K562 (cell line): Measurements from ENCODE around the gene PNPLA2. TPM values are rescaled to one million over a fixed set of nuclear protein-coding genes. Genes with fewer than 3 reads are reported as not detected.

Experiments
- FOXM1 ChIP-seq, 2 experiments: fragments of 450-650 bp in 1 of 2; sonication (generic) in 1 of 2; formaldehyde crosslinking in 1 of 2; IDR thresholded peaks; 2 replicates each; pipeline versions ENCODE4 v1.6.1 to v1.9.0; 2017 to 2022; ENCODE audit warnings: low read depth in 2 of 2, mild to moderate bottlenecking in 2 of 2, missing genetic modification reagents in 1 of 2, moderate library complexity in 1 of 2
- GABPB1 ChIP-seq: sonication (generic); formaldehyde crosslinking; IDR thresholded peaks from 2 replicates; pipeline ENCODE4 v1.8.0; 2022; ENCODE audit warnings: mild to moderate bottlenecking, missing genetic modification reagents
- HDAC1 ChIP-seq, 2 experiments: fragments of 450-650 bp; IDR thresholded peaks; 2 replicates each; pipeline ENCODE4 v1.6.1; 2016 to 2017; ENCODE audit warnings: inconsistent platforms in 1 of 2, mild to moderate bottlenecking in 1 of 2, moderate library complexity in 1 of 2
- HMGN3 ChIP-seq: IDR thresholded peaks from 2 replicates; pipeline ENCODE4 v1.6.1; 2011; ENCODE audit warnings: borderline replicate concordance, low read depth, mild to moderate bottlenecking, mixed read lengths, low read length; ENCODE audit not compliant: insufficient read length; ENCODE audit errors: extremely low read depth
- SNRNP70 ChIP-seq: fragments of 200-400 bp; formaldehyde crosslinking; optimal IDR thresholded peaks from 2 replicates; pipeline ENCODE3; 2017; ENCODE audit warnings: low read depth, low read length
- SP1 ChIP-seq: sonication (generic); formaldehyde crosslinking; IDR thresholded peaks from 2 replicates; pipeline ENCODE4 v1.8.1; 2022; ENCODE audit warnings: mild to moderate bottlenecking, missing genetic modification reagents
- TAL1 ChIP-seq: fragments of 450-650 bp; IDR thresholded peaks from 2 replicates; pipeline ENCODE4 v1.6.1; 2016; ENCODE audit warnings: mild to moderate bottlenecking
- TCF7L2 ChIP-seq: fragments of 150-350 bp; IDR thresholded peaks from 2 replicates; pipeline ENCODE4 v1.6.1; 2016; ENCODE audit warnings: low read depth, mild to moderate bottlenecking, low read length, moderate library complexity
- ZNF121 ChIP-seq: sonication (generic); formaldehyde crosslinking; conservative IDR thresholded peaks from 2 replicates; pipeline ENCODE4 v1.8.0; 2022; ENCODE audit warnings: missing genetic modification reagents
- ZNF311 ChIP-seq: fragments of 250-450 bp; sonication (Bioruptor Pico); IDR thresholded peaks from 2 replicates; pipeline ENCODE4 v1.4.0; 2020; ENCODE audit warnings: mild to moderate bottlenecking, moderate library complexity
- polyA plus RNA-seq, 8 experiments: library from polyadenylated mRNA; depleted of rRNA in 4 of 8; stranded (reverse) in 5 of 8; unstranded in 3 of 8; fragments of >200 nt; fragmentation: Nextera tagmentation in 2 of 8; fragmentation: Illumina TruSeq in 1 of 8; extraction: Ambion mirVana in 2 of 8; extraction: Trizol in 1 of 8; gene quantifications; 2 replicates each; pipeline versions ENCODE4 v1.2.1 to v1.2.3, GENCODE V29; 2011 to 2014; ENCODE audit warnings: inconsistent platforms in 1 of 8, missing spikeins in 1 of 8
- total RNA-seq, 7 experiments: library from RNA; depleted of rRNA in 6 of 7; stranded (reverse); fragments of >200 nt in 6 of 7; fragmentation: Illumina TruSeq in 2 of 7; extraction: Trizol in 2 of 7; gene quantifications; 2 replicates each; pipeline versions ENCODE4 v1.2.1 to v1.2.3, GENCODE V29; 2011 to 2021; ENCODE audit warnings: low replicate concordance in 1 of 7
- TF ChIP-seq, protein P1 (sequence below), 2 experiments: fragments of 450-650 bp; IDR thresholded peaks; 2 replicates each; pipeline ENCODE4 v1.6.1; 2016; ENCODE audit warnings: mild to moderate bottlenecking in 2 of 2, borderline replicate concordance in 1 of 2, low read depth in 1 of 2, moderate library complexity in 1 of 2
- TF ChIP-seq, protein P2 (sequence below): IDR thresholded peaks from 2 replicates; pipeline ENCODE4 v1.6.1; 2011; ENCODE audit warnings: borderline replicate concordance, low read depth, mild to moderate bottlenecking, moderate library complexity, low read length; ENCODE audit not compliant: insufficient read depth, poor library complexity, severe bottlenecking
- TF ChIP-seq, protein P3 (sequence below): fragments of 450-650 bp; conservative IDR thresholded peaks from 2 replicates; pipeline ENCODE4 v1.6.1; 2016; ENCODE audit warnings: missing genetic modification characterization, low read depth, mild to moderate bottlenecking, control low read depth, missing compliant biosample characterization

PNPLA2 gene
- total and polyA plus RNA-seq, 9 of the 15 experiments (the other 6 are each of a cell fraction or from before 2014, with no cell fraction given) = 0.39 to 87.1 (median 8.4) TPM

DNA sequence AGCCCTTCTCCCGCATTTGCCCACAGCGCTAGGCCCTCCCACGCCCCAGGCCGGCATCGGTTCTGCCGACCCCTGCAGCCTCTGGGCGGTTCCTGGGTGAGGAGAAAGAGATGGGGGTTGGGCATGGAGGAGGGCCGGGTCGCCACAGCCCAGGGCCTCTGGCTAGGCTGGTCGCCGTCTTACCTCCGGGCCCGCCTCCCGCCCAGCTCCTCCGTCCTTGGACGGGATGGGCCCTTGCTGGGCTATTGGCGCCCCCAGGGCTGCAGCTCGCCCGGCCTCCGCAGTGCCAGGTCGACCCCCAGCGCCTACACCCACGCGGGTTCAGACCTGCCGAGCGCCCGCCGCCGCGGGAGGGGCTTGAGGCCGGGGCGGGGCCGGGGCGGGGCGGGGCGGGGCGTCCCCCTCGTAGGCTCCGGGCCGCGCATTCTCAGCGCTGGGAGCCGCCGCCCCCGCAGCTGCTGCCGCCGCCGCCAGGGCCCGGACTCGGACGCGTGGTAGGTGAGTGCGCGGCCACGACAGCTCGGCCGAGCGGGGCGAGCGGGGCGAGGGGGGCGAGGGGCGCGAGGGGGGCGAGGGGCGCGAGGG, 13.9 kb downstream of the PNPLA2 start, which contains the start of gene CD151 (continued):
- peak in 1 of 2 experiments; percentile 46; a peak in 2 of 4 replicates for TF ChIP-seq HDAC1 (IDR thresholded peaks at IDR 0.05)
- TF ChIP-seq GABPB1 (CRISPR knock-in tag) = peak; percentile 40; the same call in 1 of the 2 replicates
- TF ChIP-seq ZNF311 (CRISPR knock-in tag) = no peak
- no peak for TF ChIP-seq HMGN3
- no peak for TF ChIP-seq ZNF121 (CRISPR knock-in tag)
- TF ChIP-seq SP1 (CRISPR knock-in tag) = peak; percentile 50; the same call in 1 of the 2 replicates
- TF ChIP-seq, protein P1, sequence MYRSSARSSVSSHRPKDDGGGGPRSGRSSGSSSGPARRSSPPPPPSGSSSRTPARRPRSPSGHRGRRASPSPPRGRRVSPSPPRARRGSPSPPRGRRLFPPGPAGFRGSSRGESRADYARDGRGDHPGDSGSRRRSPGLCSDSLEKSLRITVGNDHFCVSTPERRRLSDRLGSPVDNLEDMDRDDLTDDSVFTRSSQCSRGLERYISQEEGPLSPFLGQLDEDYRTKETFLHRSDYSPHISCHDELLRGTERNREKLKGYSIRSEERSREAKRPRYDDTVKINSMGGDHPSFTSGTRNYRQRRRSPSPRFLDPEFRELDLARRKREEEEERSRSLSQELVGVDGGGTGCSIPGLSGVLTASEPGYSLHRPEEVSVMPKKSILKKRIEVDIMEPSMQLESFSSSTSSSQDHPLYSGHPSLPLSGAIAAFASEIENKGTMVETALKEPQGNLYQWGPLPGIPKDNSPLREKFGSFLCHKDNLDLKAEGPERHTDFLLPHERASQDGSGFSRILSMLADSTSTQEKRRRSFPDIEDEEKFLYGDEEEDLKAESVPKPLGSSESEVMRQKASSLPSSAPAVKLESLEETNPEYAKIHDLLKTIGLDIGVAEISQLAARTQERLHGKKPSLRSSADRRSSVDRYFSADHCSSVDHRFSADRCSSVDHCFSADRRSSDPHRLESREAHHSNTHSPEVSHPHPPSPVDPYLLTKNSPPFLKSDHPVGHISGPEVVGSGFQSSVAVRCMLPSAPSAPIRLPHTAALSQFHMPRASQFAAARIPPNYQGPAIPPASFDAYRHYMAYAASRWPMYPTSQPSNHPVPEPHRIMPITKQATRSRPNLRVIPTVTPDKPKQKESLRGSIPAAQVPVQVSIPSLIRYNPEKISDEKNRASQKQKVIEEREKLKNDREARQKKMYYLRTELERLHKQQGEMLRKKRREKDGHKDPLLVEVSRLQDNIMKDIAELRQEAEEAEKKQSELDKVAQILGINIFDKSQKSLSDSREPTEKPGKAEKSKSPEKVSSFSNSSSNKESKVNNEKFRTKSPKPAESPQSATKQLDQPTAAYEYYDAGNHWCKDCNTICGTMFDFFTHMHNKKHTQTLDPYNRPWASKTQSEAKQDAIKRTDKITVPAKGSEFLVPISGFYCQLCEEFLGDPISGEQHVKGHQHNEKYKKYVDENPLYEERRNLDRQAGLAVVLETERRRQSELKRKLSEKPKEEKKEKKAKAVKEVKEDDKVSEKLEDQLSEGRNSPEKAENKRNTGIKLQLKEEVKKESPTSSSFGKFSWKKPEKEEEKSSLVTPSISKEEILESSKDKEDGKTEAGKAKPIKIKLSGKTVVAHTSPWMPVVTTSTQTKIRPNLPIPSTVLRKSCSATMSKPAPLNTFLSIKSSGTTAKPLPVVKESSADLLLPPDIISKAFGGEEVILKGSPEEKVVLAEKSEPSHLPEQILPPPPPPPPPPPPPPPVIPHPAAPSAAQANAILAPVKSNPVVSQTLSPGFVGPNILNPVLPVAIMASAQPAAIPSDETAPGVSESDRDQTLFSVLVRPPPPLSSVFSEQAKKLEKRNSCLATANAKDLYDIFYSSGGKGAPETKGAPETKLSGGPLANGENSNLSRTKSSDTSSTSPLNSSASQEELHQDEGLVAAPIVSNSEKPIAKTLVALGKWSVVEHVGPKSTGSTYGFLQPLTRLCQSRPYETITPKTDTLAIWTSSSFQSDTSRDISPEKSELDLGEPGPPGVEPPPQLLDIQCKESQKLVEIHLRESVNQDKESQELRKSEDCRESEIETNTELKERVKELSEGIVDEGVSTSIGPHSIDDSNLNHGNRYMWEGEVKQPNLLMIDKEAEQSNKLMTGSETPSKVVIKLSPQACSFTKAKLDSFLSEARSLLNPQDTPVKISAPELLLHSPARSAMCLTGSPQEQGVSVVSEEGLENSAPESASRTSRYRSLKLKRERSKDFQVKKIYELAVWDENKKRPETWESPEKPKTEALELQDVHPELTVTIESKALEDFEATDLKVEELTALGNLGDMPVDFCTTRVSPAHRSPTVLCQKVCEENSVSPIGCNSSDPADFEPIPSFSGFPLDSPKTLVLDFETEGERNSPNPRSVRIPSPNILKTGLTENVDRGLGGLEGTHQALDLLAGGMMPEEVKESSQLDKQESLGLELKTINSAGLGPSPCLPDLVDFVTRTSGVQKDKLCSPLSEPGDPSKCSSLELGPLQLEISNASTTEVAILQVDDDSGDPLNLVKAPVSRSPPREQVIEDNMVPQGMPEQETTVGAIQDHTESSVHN (IDR thresholded peaks at IDR 0.05; ENCODE audit: borderline replicate concordance in 1 of 2, low read depth in 1 of 2) = no peak
- TF ChIP-seq, protein P2, sequence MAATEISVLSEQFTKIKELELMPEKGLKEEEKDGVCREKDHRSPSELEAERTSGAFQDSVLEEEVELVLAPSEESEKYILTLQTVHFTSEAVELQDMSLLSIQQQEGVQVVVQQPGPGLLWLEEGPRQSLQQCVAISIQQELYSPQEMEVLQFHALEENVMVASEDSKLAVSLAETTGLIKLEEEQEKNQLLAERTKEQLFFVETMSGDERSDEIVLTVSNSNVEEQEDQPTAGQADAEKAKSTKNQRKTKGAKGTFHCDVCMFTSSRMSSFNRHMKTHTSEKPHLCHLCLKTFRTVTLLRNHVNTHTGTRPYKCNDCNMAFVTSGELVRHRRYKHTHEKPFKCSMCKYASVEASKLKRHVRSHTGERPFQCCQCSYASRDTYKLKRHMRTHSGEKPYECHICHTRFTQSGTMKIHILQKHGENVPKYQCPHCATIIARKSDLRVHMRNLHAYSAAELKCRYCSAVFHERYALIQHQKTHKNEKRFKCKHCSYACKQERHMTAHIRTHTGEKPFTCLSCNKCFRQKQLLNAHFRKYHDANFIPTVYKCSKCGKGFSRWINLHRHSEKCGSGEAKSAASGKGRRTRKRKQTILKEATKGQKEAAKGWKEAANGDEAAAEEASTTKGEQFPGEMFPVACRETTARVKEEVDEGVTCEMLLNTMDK = no peak
- TF ChIP-seq SNRNP70 = no peak
- TF ChIP-seq TAL1 = no peak
- no peak for TF ChIP-seq TCF7L2
- TF ChIP-seq, protein P3, sequence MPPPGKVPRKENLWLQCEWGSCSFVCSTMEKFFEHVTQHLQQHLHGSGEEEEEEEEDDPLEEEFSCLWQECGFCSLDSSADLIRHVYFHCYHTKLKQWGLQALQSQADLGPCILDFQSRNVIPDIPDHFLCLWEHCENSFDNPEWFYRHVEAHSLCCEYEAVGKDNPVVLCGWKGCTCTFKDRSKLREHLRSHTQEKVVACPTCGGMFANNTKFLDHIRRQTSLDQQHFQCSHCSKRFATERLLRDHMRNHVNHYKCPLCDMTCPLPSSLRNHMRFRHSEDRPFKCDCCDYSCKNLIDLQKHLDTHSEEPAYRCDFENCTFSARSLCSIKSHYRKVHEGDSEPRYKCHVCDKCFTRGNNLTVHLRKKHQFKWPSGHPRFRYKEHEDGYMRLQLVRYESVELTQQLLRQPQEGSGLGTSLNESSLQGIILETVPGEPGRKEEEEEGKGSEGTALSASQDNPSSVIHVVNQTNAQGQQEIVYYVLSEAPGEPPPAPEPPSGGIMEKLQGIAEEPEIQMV (tag) = no peak
- no peak for TF ChIP-seq FOXM1 (IDR thresholded peaks at IDR 0.05; ENCODE audit: low read depth)
- TF ChIP-seq FOXM1 (CRISPR knock-in tag; IDR thresholded peaks at IDR 0.05; ENCODE audit: low read depth) = no peak
